Nucleus accumbens (tissue), 56 donors: ENCODE data around the gene AICDA.

Experiments used
- DNase-seq, 56 donors: peaks; one replicate each; lab custom pipeline; 2025; lab: John Stamatoyannopoulos, UW

The AICDA gene

GRCh38 chr12:8561011-8561410 is 51.6 kb downstream of the AICDA start:
- no peak for DNase-seq

- DNase-seq: no peak
These were observed 53.0 kb downstream of the AICDA start for GRCh38 chr12:8559676-8560075.

- no peak for DNase-seq
These were observed 56.0 kb downstream of the AICDA start for GRCh38 chr12:8556531-8557097.

GRCh38 chr12:8554451-8555195 is 58.0 kb downstream of the AICDA start:
- no peak for DNase-seq

GRCh38 chr12:8553088-8553627 is 59.5 kb downstream of the AICDA start:
- DNase-seq: no peak
